Common myeloid progenitor, CD34-positive (primary cell): ENCODE data around the gene TSTD2. TPM values are rescaled to one million over a fixed set of nuclear protein-coding genes. Genes with fewer than 3 reads are reported as not detected.

Source experiments
- CTCF ChIA-PET: fragments of 350-600 bp; sonication (Branson Sonifier 250); formaldehyde crosslinking; loops from one replicate; lab custom pipeline; 2021; ENCODE audit warnings: antibody characterized with exemption; lab: Charles Lee
- POLR2A ChIA-PET: fragments of 350-600 bp; sonication (Branson Sonifier 250); formaldehyde crosslinking; loops from one replicate; lab custom pipeline; 2021; ENCODE audit warnings: antibody characterized with exemption; lab: Charles Lee
- DNase-seq, 3 donors: peaks; one replicate each; pipeline versions ENCODE4 v3.0.0 to v3.0.0-alpha.2; 2013
- H3K27ac ChIP-seq, 2 experiments: 1 replicate in 1 of 2; 2 replicates in 1 of 2; pipeline ENCODE4 v1.7.0; 2013; ENCODE audit warnings: inconsistent platforms in 2 of 2, low read length in 2 of 2, mild to moderate bottlenecking in 2 of 2, low read depth in 1 of 2, moderate library complexity in 1 of 2; ENCODE audit not compliant: severe bottlenecking in 2 of 2, insufficient read depth in 1 of 2, poor library complexity in 1 of 2
- H3K27me3 ChIP-seq, 5 experiments: replicated peaks in 2 of 5; 1 replicate in 3 of 5; 2 replicates in 2 of 5; pipeline versions ENCODE4 v1.6.1 to v1.7.0; 2013; ENCODE audit warnings: low read length in 4 of 5, mild to moderate bottlenecking in 2 of 5, moderate library complexity in 2 of 5, inconsistent platforms in 1 of 5; ENCODE audit not compliant: insufficient read depth in 5 of 5, control insufficient read depth in 4 of 5
- H3K36me3 ChIP-seq, 4 experiments: 1 replicate in 2 of 4; 2 replicates in 2 of 4; pipeline versions ENCODE4 v1.6.1 to v1.7.0; 2013; ENCODE audit warnings: low read length in 3 of 4, control low read depth in 1 of 4, mild to moderate bottlenecking in 1 of 4; ENCODE audit not compliant: control insufficient read depth in 4 of 4, insufficient read depth in 4 of 4
- H3K4me1 ChIP-seq, 4 experiments: 1 replicate in 3 of 4; 2 replicates in 1 of 4; pipeline versions ENCODE4 v1.6.1 to v1.7.1; 2013; ENCODE audit warnings: low read length in 3 of 4, mild to moderate bottlenecking in 3 of 4, control low read depth in 1 of 4, inconsistent platforms in 1 of 4, moderate library complexity in 1 of 4; ENCODE audit not compliant: control insufficient read depth in 4 of 4, insufficient read depth in 4 of 4; ENCODE audit errors: control extremely low read depth in 1 of 4
- H3K4me3 ChIP-seq, 7 experiments: 1 replicate in 4 of 7; 2 replicates in 3 of 7; pipeline versions ENCODE4 v1.5.1 to v1.7.0; 2013; ENCODE audit warnings: mild to moderate bottlenecking in 7 of 7, low read length in 6 of 7, moderate library complexity in 6 of 7, inconsistent platforms in 2 of 7, low read depth in 2 of 7, control low read depth in 1 of 7; ENCODE audit not compliant: insufficient read depth in 4 of 7, control insufficient read depth in 1 of 7; ENCODE audit errors: extremely low read depth in 1 of 7
- H3K9me3 ChIP-seq, 5 experiments: 1 replicate in 4 of 5; 2 replicates in 1 of 5; pipeline versions ENCODE4 v1.6.1 to v1.7.1; 2013; ENCODE audit warnings: low read length in 4 of 5, mild to moderate bottlenecking in 2 of 5, inconsistent platforms in 1 of 5, low read depth in 1 of 5, moderate library complexity in 1 of 5; ENCODE audit not compliant: control insufficient read depth in 4 of 5, insufficient read depth in 2 of 5; ENCODE audit errors: control extremely low read depth in 1 of 5
- WGBS: methylation state at CpG from one replicate; pipeline ENCODE4 v1.1.5; 2013; ENCODE audit not compliant: insufficient coverage; 5-methylcytosine and 5-hydroxymethylcytosine counted together
- polyA plus RNA-seq: library from polyadenylated mRNA; unstranded; fragments of 120-200 nt; gene quantifications from one replicate; pipeline ENCODE4 v1.2.1, GENCODE V29; 2013

Gene TSTD2
- polyA plus RNA-seq = 17.6 TPM

- POLR2A ChIA-PET = interaction anchor here (0.8 to 1.0 kb wide), 3 partner anchors 17 to 350 kb away, joined by 3 to 4 read pairs (median 3); partner anchors contain the start of genes ANP32B and HEMGN
- Histone ChIP-seq H3K27ac (peak within 1 kb of the TSS; percentile 99), H3K36me3 (peaks cover 0 to 6% (median 1%) of the 10 kb centered on the region in 4 experiments), H3K4me3 (peak within 1 kb of the TSS; percentile 90 to 98 (median 95)), H3K27me3 (no peaks in the 10 kb centered on the region), H3K4me1 (peaks cover 19 to 44% (median 36%) of the 10 kb centered on the region in 4 experiments), H3K9me3 (no peaks in the 10 kb centered on the region)
- WGBS = 0% methylated on average over 82 of the region's 83 CpGs
- DNase-seq = peak; percentile 99
- CTCF ChIA-PET = interaction anchor here (0.8 to 1.6 kb wide), 5 partner anchors 12 to 159 kb away, joined by 3 to 6 read pairs (median 3); no protein-coding TSS in a partner anchor
Measured at GRCh38 chr9:97632985-97633858, at the start of gene TSTD2, which contains the start of gene NCBP1. TSS of gene TSTD2 (minus strand) at chr9:97633368. CDS start at chr9:97627562, 5,806 bp downstream. TSS of gene NCBP1 (plus strand) at chr9:97633821. CDS start at chr9:97633882, 61 bp downstream.

DNA sequence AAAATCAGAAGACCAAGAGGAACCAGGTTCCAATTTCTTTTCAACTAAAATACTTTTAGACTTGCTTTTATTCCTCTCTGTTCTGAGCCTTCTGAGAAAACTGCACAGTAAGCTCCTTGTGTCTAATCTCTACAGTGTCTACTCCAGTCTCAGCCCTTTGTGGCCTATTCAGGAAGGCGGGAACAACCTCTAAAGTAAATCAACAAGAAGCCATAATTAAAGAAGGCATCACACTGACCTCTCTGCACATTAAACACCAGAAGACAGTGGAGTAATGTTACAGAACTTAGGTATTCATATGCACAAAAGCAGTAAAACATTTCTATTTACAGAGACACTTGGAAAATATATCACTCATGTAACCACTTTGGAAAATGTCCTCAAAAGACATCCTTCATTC, 49.1 kb upstream of the TSTD2 start:
- H3K36me3 ChIP-seq = peaks cover 23 to 69% (median 39%) of the 10 kb centered on the region in 4 experiments
- H3K4me1 ChIP-seq = no peaks in the 10 kb centered on the region
- H3K4me3 ChIP-seq = no peak overlapping the region
- POLR2A ChIA-PET = no interaction called here
- CTCF ChIA-PET = interaction anchor here (0.9 kb wide), 1 partner anchor 23 kb away, joined by 3 read pairs; no protein-coding TSS in a partner anchor
- H3K27ac ChIP-seq = no peak overlapping the region
- no peak for DNase-seq
- no peaks in the 10 kb centered on the region for H3K27me3 ChIP-seq
- no peaks in the 10 kb centered on the region for H3K9me3 ChIP-seq
- no CpG with 5 or more reads among the region's 1 CpG for WGBS

DNA sequence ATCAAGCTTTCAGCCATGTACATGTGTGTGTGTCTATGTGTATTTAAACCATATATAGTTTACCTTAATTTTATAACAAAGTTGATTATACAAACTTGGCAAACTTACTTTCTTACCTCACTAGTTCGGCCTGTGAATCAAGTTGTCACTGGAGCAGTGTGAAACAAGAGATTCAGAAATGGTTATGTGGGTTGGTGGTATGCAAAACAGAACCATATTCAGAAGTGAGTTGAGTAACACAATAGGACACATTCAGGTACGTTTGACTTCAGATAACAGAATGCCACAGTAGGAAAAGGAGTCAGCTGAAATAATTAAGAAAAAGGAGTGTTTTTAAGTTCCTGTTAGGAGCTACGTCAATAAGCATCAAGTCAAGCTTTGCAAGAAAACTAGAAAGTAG, 42.5 kb upstream of the TSTD2 start:
- no peaks in the 10 kb centered on the region for H3K27me3 ChIP-seq
- H3K9me3 ChIP-seq = no peaks in the 10 kb centered on the region
- no peak overlapping the region for H3K4me3 ChIP-seq
- ChIA-PET CTCF (no interaction called here), POLR2A (no interaction called here)
- 100% methylated on average over 2 of the region's 3 CpGs for WGBS
- H3K27ac ChIP-seq = no peak overlapping the region
- no peaks in the 10 kb centered on the region for H3K4me1 ChIP-seq
- DNase-seq = no peak
- H3K36me3 ChIP-seq = peaks cover 25 to 79% (median 59%) of the 10 kb centered on the region in 4 experiments

DNA sequence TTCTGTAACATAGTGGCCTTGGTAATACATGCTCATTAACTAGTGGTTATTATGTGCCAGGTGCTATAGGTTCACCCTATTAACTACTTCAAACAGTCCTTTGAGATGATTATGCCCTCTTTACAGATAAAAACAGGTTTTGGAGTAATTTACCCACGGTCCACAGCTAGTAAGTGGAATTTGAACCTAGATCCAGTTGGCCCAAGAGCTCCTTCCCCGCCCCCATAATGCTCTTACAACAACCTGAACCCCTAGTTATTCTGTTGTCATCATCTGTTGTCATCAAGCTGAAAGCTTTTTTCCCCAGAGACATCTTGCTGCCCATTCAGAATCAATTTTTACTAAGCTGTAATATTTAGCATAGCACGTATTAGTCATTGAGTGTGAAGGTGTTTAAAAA, 40.8 kb upstream of the TSTD2 start:
- H3K4me1 ChIP-seq = no peaks in the 10 kb centered on the region
- ChIA-PET POLR2A (no interaction called here), CTCF (interaction anchor here (1.3 kb wide), 1 partner anchor 16 kb away, joined by 3 read pairs; no protein-coding TSS in a partner anchor)
- no peaks in the 10 kb centered on the region for H3K9me3 ChIP-seq
- no peak overlapping the region for H3K27ac ChIP-seq
- no peak for DNase-seq
- H3K4me3 ChIP-seq = no peak overlapping the region
- H3K36me3 ChIP-seq = peaks cover 25 to 88% (median 67%) of the 10 kb centered on the region in 4 experiments
- WGBS = 100% methylated on average over 2 of the region's 3 CpGs
- H3K27me3 ChIP-seq = no peaks in the 10 kb centered on the region

GRCh38 chr9:97672403-97672802, 39.2 kb upstream of the TSTD2 start:
- H3K36me3 ChIP-seq = peaks cover 30 to 90% (median 69%) of the 10 kb centered on the region in 4 experiments
- no peaks in the 10 kb centered on the region for H3K27me3 ChIP-seq
- DNase-seq = no peak
- H3K9me3 ChIP-seq = no peaks in the 10 kb centered on the region
- 100% methylated on average over 1 of the region's 3 CpGs for WGBS
- CTCF ChIA-PET = interaction anchor here (1.1 kb wide), 1 partner anchor 9 kb away, joined by 3 read pairs; no protein-coding TSS in a partner anchor
- POLR2A ChIA-PET = no interaction called here
- H3K27ac ChIP-seq = no peak overlapping the region
- no peaks in the 10 kb centered on the region for H3K4me1 ChIP-seq
- H3K4me3 ChIP-seq = no peak overlapping the region

- no peaks in the 10 kb centered on the region for H3K9me3 ChIP-seq
- DNase-seq = no peak
- peaks cover 32 to 94% (median 77%) of the 10 kb centered on the region in 4 experiments for H3K36me3 ChIP-seq
- H3K27me3 ChIP-seq = no peaks in the 10 kb centered on the region
- POLR2A ChIA-PET = interaction anchor here (0.6 kb wide), 1 partner anchor 51 kb away, joined by 3 read pairs; no protein-coding TSS in a partner anchor
- CTCF ChIA-PET = interaction anchor here (0.8 kb wide), 1 partner anchor 10 kb away, joined by 4 read pairs; no protein-coding TSS in a partner anchor
- no peak overlapping the region for H3K4me3 ChIP-seq
- WGBS = 95% methylated on average over 3 of the region's 3 CpGs
- H3K4me1 ChIP-seq = peaks cover 0 to 9% (median 1%) of the 10 kb centered on the region in 4 experiments
- no peak overlapping the region for H3K27ac ChIP-seq
Measured at GRCh38 chr9:97670586-97670985, 37.4 kb upstream of the TSTD2 start.
